AG04449 (cell line): ENCODE data around the gene S100Z.
"Not testable (repeated sequence)": the region's sequence is repeated elsewhere in the genome, so short reads cannot be mapped to it uniquely, and the experiment has no call there.

Experiments
- CTCF ChIA-PET: fragments of 350-600 bp; formaldehyde crosslinking; extraction: SDS; loops from one replicate; lab custom pipeline; 2021; ENCODE audit warnings: antibody characterized with exemption; lab: Yijun Ruan, JAX
- POLR2A ChIA-PET: fragments of 400-600, 350-600 bp; formaldehyde crosslinking; extraction: SDS; loops from one replicate; lab custom pipeline; 2020; ENCODE audit warnings: antibody characterized with exemption, inconsistent platforms; lab: Yijun Ruan, JAX
- DNase-seq: peaks from one replicate; pipeline ENCODE4 v3.0.0-alpha.2; 2010; ENCODE audit warnings: low read depth, low spot score
- H3K4me3 ChIP-seq: 2 replicates; pipeline ENCODE4 v1.5.1; 2011; ENCODE audit warnings: low read depth, mild to moderate bottlenecking, control low read depth, low read length
- TF ChIP-seq, protein P1 (sequence below): IDR thresholded peaks from one replicate; pipeline ENCODE4 v1.5.1; 2011; ENCODE audit warnings: mild to moderate bottlenecking, moderate library complexity, low read length, control low read depth, inconsistent platforms; ENCODE audit not compliant: insufficient read depth; ENCODE audit errors: missing control alignments

S100Z gene

DNA sequence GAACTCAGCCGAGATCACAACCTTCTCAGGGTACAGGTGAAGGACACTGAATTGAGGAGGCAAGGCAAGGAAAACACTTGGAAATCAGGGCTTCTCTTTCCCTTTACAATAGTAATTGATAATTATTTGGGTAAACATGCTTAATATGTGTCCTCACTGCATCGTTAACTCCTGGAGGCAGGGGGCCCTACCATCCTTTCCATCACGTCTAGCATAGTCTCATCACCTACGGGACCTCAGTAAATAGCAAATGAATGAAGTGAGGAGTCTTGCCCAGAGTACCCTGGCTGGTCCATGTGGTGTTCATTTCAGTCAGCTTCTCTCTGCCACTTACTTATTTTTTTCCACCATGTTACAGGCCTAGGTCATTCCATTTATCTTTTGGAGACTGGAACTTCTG lies 28.7 kb upstream of the S100Z start:
- ChIA-PET POLR2A (no interaction called here), CTCF (interaction anchor here (0.6 to 1.2 kb wide), 2 partner anchors 220 to 671 kb away, joined by 3 read pairs; no protein-coding TSS in a partner anchor)
- DNase-seq = no peak
- TF ChIP-seq, protein P1, sequence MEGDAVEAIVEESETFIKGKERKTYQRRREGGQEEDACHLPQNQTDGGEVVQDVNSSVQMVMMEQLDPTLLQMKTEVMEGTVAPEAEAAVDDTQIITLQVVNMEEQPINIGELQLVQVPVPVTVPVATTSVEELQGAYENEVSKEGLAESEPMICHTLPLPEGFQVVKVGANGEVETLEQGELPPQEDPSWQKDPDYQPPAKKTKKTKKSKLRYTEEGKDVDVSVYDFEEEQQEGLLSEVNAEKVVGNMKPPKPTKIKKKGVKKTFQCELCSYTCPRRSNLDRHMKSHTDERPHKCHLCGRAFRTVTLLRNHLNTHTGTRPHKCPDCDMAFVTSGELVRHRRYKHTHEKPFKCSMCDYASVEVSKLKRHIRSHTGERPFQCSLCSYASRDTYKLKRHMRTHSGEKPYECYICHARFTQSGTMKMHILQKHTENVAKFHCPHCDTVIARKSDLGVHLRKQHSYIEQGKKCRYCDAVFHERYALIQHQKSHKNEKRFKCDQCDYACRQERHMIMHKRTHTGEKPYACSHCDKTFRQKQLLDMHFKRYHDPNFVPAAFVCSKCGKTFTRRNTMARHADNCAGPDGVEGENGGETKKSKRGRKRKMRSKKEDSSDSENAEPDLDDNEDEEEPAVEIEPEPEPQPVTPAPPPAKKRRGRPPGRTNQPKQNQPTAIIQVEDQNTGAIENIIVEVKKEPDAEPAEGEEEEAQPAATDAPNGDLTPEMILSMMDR = no peak
- no peak overlapping the region for H3K4me3 ChIP-seq

DNA sequence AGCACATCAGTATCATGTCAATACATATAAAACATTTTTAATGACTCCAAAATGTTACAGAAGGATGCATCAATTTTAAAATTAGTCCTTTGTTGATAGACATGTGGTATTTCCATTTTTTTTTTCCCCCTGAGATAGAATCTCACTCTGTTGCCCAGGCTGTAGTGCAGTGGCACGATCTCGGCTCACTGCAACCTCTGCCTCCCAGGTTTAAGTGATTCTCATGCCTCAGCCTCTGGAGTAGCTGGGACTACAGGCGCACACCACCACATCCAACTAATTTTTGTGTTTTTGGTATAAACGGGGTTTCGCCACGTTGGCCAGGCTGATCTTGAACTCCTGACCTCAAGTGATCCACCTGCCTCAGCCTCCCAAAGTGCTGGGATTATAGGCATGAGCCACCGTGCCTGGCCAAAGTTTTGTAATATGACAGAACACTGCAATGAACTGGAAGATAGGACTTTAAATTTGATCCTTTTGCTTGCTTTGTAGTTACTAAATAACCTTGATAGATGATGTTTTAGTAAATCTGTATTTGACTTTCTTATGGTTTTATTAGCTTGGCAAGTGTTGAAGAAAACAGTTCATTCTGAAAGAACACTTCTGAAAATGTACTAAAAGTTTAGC lies 27.6 kb upstream of the S100Z start:
- H3K4me3 ChIP-seq, DNase-seq, POLR2A ChIA-PET, CTCF ChIA-PET: not testable (repeated sequence)

DNA sequence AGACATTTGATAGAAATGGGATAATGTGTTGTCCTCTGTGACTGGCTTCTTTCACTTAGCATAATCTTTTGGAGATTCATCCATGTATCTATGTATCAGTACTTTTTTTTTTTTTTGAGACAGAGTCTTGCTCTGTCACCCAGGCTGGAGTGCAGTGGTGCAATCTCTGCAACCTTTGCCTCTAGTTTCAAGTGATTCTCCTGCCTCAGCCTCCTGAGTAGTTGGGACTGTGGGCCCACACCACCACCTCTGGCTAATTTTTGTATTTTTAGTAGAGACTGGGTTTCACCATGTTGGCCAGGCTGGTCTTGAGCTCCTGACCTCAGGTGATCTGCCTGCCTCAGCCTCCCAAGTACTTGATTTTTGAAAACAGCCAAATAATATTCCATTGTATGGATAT lies 23.4 kb upstream of the S100Z start:
- H3K4me3 ChIP-seq, DNase-seq, CTCF ChIA-PET, POLR2A ChIA-PET: not testable (repeated sequence)

DNA sequence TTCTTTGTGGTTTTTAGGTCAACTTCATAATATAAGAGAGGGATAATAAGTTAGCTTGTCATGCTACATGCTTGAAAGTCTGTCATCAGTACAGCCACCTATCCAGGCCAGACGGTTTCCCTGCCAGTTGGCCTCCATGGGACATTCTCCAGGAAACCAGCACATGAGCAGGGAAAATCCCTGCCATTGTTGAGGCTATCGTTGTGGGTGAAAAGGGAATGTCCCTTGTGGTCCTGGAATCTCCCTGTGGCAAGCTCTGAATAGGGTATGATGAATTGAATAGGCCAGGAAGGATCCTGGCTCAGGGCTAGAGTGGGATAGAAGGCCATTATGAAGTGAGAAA lies 18.7 kb upstream of the S100Z start:
- POLR2A ChIA-PET = no interaction called here
- no peak overlapping the region for H3K4me3 ChIP-seq
- CTCF ChIA-PET = no interaction called here
- DNase-seq = peak; percentile 37
- TF ChIP-seq, protein P1 = no peak

DNA sequence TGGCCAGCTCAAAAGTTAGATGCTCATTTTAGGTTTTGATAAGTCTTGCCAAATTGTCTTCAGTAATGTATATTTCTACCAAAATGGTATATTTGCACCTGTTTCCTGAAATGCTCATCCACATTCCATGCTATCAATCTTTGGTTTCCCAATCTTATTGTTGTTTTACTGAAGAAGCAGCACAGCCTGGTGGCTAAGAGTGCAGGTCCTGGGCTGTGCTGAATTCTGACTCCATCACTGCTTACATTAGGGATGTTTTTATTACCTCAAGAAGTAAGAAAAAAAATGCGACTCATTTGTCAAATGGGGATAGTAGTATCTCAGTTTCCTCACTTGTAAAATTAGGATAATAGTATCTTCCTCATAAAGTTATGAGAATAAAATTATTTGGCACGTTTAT lies 13.6 kb upstream of the S100Z start:
- DNase-seq = no peak
- CTCF ChIA-PET = no interaction called here
- no peak overlapping the region for H3K4me3 ChIP-seq
- TF ChIP-seq, protein P1 = no peak
- POLR2A ChIA-PET = no interaction called here

DNA sequence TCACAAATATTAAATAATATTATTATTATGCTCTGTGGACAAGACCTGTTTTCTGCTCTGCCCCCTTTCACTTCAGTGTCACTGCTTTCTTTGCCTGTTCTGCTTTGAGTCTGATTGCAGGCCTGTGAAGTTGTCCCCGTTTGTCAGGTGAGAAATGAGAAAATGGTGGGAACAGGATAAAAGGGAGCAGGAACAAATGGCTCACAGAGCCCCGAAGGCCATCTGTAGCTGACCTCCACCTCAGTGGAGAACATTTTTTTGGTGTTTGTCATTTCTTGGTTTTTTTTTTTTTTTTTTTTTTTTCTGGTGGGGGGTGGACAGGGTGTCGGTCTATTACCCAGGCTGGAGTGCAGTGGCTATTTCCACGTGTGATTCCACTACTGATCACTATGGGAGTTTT lies 13.2 kb upstream of the S100Z start:
- ChIA-PET CTCF (no interaction called here), POLR2A (no interaction called here)

DNA sequence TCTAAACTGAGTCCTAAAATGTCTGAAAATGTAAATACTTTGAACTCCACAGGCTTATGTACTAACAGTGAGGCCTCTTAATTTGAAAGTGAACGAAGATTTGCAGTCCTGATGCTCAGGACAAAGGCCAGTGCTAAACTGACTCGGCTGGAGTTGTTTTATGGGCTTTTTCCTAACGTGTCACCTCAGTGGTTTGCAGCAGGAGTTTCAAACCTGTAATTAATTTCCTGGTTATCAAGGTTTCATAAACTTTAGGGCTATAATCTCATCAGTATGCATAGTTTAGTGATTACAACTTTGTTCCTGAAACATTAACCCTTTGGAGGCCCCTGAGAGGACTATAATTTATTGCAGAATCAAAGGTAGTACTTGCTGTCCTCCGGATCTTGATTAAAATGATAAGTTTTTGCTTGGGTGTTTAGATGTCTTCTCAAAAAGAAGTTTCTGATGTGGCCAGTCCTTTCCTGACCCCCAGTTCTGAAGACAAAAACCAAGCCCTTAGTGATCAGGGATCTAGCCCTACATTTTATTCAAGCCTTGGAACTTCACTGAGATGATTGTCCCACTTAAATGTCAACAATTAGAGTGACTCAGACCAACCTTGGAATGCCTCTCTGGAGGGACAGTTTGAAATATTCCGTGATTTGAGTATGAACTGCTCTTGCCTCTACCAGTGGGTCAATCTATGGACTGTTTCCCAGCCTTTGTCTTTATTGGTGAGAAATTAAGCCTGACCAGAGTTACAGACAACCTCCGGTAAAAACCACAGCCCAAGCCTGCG lies 11.1 kb upstream of the S100Z start:
- DNase-seq = no peak
- H3K4me3 ChIP-seq = no peak overlapping the region
- POLR2A ChIA-PET = no interaction called here
- CTCF ChIA-PET = interaction anchor here (0.7 kb wide), 1 partner anchor 22 kb away, joined by 3 read pairs; no protein-coding TSS in a partner anchor
- TF ChIP-seq, protein P1 = no peak

More for the DNA sequence above, 13.2 kb upstream of the S100Z start:
- H3K4me3 ChIP-seq = no peak overlapping the region
- TF ChIP-seq, protein P1 = no peak
- DNase-seq = no peak
